ENCODE measurements around the gene PRDM12.

Gene PRDM12

GRCh38 chr9:130664251-130665028, at the start of gene PRDM12:
Gene PRDM12 (plus strand): TSS chr9:130664594. CDS start chr9:130664654, 60 bp downstream.
- peak; percentile 43 for DNase-seq

- no peak for DNase-seq
Observed at GRCh38 chr9:130616451-130616850, 47.9 kb upstream of the PRDM12 start.

- no peak for DNase-seq
Observed at GRCh38 chr9:130623466-130623865, 40.9 kb upstream of the PRDM12 start.

- no peak for DNase-seq
Observed at GRCh38 chr9:130624154-130624553, 40.2 kb upstream of the PRDM12 start.

- DNase-seq, result no peak
Observed at GRCh38 chr9:130626249-130626996, 38.0 kb upstream of the PRDM12 start.

GRCh38 chr9:130627051-130627450, 37.3 kb upstream of the PRDM12 start:
- DNase-seq, result no peak

GRCh38 chr9:130627896-130628792, 36.2 kb upstream of the PRDM12 start:
- no peak for DNase-seq

GRCh38 chr9:130629443-130630070, 34.8 kb upstream of the PRDM12 start:
- DNase-seq, result no peak

- no peak for DNase-seq
Observed at GRCh38 chr9:130630071-130630450, 34.3 kb upstream of the PRDM12 start.

GRCh38 chr9:130630506-130631330, 33.7 kb upstream of the PRDM12 start:
- DNase-seq, result no peak

GRCh38 chr9:130631331-130632080, 32.9 kb upstream of the PRDM12 start:
- no peak for DNase-seq

- DNase-seq, result no peak
Observed at GRCh38 chr9:130632081-130632710, 32.2 kb upstream of the PRDM12 start.

GRCh38 chr9:130632841-130633240, 31.6 kb upstream of the PRDM12 start:
- DNase-seq, result no peak

GRCh38 chr9:130633336-130634190, 30.8 kb upstream of the PRDM12 start:
- no peak for DNase-seq

- no peak for DNase-seq
Observed at GRCh38 chr9:130634191-130634768, 30.1 kb upstream of the PRDM12 start.

- DNase-seq, result no peak
Observed at GRCh38 chr9:130634801-130635200, 29.6 kb upstream of the PRDM12 start.

- DNase-seq, result no peak
Observed at GRCh38 chr9:130635306-130635705, 29.1 kb upstream of the PRDM12 start.

GRCh38 chr9:130635721-130636647, 28.4 kb upstream of the PRDM12 start:
- DNase-seq, result no peak
